Activated CD4-positive, alpha-beta T cell treated with anti-CD3 and anti-CD28 coated beads, Interleukin-10, Interleukin-2, amounts not matched to agents 100 ng/mL and 50 ng/mL, durations not matched to agents 16 hours and 8 hours (primary cell): ENCODE data around the gene GNG4.
"Not testable (repeated sequence)": the region's sequence is repeated elsewhere in the genome, so short reads cannot be mapped to it uniquely, and the experiment has no call there.

Source experiments
- DNase-seq: peaks from one replicate; pipeline ENCODE4 v3.0.0-alpha.2; 2020

Gene GNG4

GRCh38 chr1:235579891-235580290 lies 69.7 kb downstream of the GNG4 start:
- no peak for DNase-seq

- no peak for DNase-seq
Measured at GRCh38 chr1:235575597-235575996, 74.0 kb downstream of the GNG4 start.

- DNase-seq = no peak
Measured at GRCh38 chr1:235573880-235574279, 75.7 kb downstream of the GNG4 start.

- not testable (repeated sequence) for DNase-seq
Measured at GRCh38 chr1:235572971-235573370, 76.6 kb downstream of the GNG4 start.

GRCh38 chr1:235571482-235571881 lies 78.1 kb downstream of the GNG4 start:
- no peak for DNase-seq

- peak; percentile 26 for DNase-seq
Measured at GRCh38 chr1:235567812-235568503, 81.6 kb downstream of the GNG4 start.

GRCh38 chr1:235566084-235566483 lies 83.5 kb downstream of the GNG4 start:
- DNase-seq = no peak

- no peak for DNase-seq
Measured at GRCh38 chr1:235563513-235564061, 86.0 kb downstream of the GNG4 start.

- DNase-seq = no peak
Measured at GRCh38 chr1:235562589-235562988, 87.0 kb downstream of the GNG4 start.

- DNase-seq = no peak
Measured at GRCh38 chr1:235558621-235559169, 90.9 kb downstream of the GNG4 start.

- DNase-seq = peak; percentile 18
Measured at GRCh38 chr1:235557495-235557894, 92.1 kb downstream of the GNG4 start.

GRCh38 chr1:235556807-235557206 lies 92.8 kb downstream of the GNG4 start:
- no peak for DNase-seq

GRCh38 chr1:235553112-235553551 lies 96.5 kb downstream of the GNG4 start:
- DNase-seq = no peak

- DNase-seq = no peak
Measured at GRCh38 chr1:235552146-235552716, 97.4 kb downstream of the GNG4 start.

- DNase-seq = no peak
Measured at GRCh38 chr1:235549351-235550139, 100.0 kb downstream of the GNG4 start.

GRCh38 chr1:235546369-235547155 lies 103.0 kb downstream of the GNG4 start:
- DNase-seq = not testable (repeated sequence)

GRCh38 chr1:235545292-235545930 lies 104.2 kb downstream of the GNG4 start:
- no peak for DNase-seq

GRCh38 chr1:235542845-235543244 lies 106.7 kb downstream of the GNG4 start:
- not testable (repeated sequence) for DNase-seq

GRCh38 chr1:235533476-235534168 lies 116.0 kb downstream of the GNG4 start:
- DNase-seq = no peak

GRCh38 chr1:235532360-235532759 lies 117.2 kb downstream of the GNG4 start:
- no peak for DNase-seq

- no peak for DNase-seq
Measured at GRCh38 chr1:235527196-235527814, 122.3 kb downstream of the GNG4 start.
